WTC11 (cell line): ENCODE data around the gene AQP10. TPM values are rescaled to one million over a fixed set of nuclear protein-coding genes. Genes with fewer than 3 reads are reported as not detected.

Experiments used
- ATAC-seq: fragments of 200-7000 bp; cut with Tn5 transposase; 2 replicates; pipeline ENCODE4 v1.10.0; 2021; ENCODE audit warnings: mild to moderate bottlenecking, moderate library complexity
- CTCF ChIA-PET: fragments of 300-600 bp; sonication (Branson Sonifier 250); formaldehyde crosslinking; loops from one replicate; lab custom pipeline; 2021; ENCODE audit warnings: antibody characterized with exemption; lab: Charles Lee
- POLR2A ChIA-PET: fragments of 350-600 bp; sonication (Branson Sonifier 250); formaldehyde crosslinking; loops from one replicate; lab custom pipeline; 2021; ENCODE audit warnings: antibody characterized with exemption; lab: Charles Lee
- DNase-seq: peaks from one replicate; pipeline ENCODE4 v3.0.0; 2021; ENCODE audit warnings: low spot score
- H3K27ac Mint-ChIP-seq: 2 replicates; pipeline ENCODE4 v1.8.0; 2021; ENCODE audit warnings: mixed read lengths
- H3K27me3 Mint-ChIP-seq: 2 replicates; pipeline ENCODE4 v1.8.0; 2021; ENCODE audit warnings: low read depth, mild to moderate bottlenecking, moderate library complexity, mixed read lengths
- H3K36me3 Mint-ChIP-seq: 2 replicates; pipeline ENCODE4 v1.8.0; 2021; ENCODE audit warnings: mixed read lengths
- H3K4me1 Mint-ChIP-seq: 2 replicates; pipeline ENCODE4 v1.8.0; 2022; ENCODE audit warnings: mixed read lengths
- H3K4me3 Mint-ChIP-seq: 2 replicates; pipeline ENCODE4 v1.8.0; 2021; ENCODE audit warnings: mild to moderate bottlenecking, moderate library complexity, mixed read lengths
- H3K9me3 Mint-ChIP-seq: 2 replicates; pipeline ENCODE4 v1.8.0; 2021; ENCODE audit warnings: mixed read lengths
- ARID4B ChIP-seq: sonication (generic); formaldehyde crosslinking; IDR thresholded peaks from 2 replicates; pipeline ENCODE4 v1.8.0; 2023; ENCODE audit warnings: missing genetic modification reagents, mild to moderate bottlenecking, borderline replicate concordance
- CTCF ChIP-seq: fragments of 200-600 bp; IDR thresholded peaks from 2 replicates; pipeline ENCODE4 v1.8.0; 2022; ENCODE audit warnings: antibody characterized with exemption
- ERG ChIP-seq: fragments of 250-450 bp; sonication (Bioruptor Pico); IDR thresholded peaks from 2 replicates; pipeline ENCODE4 v1.8.0; 2021; ENCODE audit warnings: mild to moderate bottlenecking
- FOXJ3 ChIP-seq: sonication (generic); formaldehyde crosslinking; IDR thresholded peaks from 2 replicates; pipeline ENCODE4 v1.9.0; 2021; ENCODE audit warnings: missing genetic modification reagents, mild to moderate bottlenecking, borderline replicate concordance
- HMGXB4 ChIP-seq: sonication (generic); formaldehyde crosslinking; IDR thresholded peaks from 2 replicates; pipeline ENCODE4 v1.8.1; 2023; ENCODE audit warnings: mild to moderate bottlenecking, moderate library complexity, missing genetic modification reagents
- MAX ChIP-seq: sonication (generic); formaldehyde crosslinking; IDR thresholded peaks from 2 replicates; pipeline ENCODE4 v1.8.0; 2022; ENCODE audit warnings: mild to moderate bottlenecking, missing genetic modification reagents
- USF2 ChIP-seq: sonication (generic); formaldehyde crosslinking; IDR thresholded peaks from 2 replicates; pipeline ENCODE4 v1.8.1; 2023; ENCODE audit warnings: mild to moderate bottlenecking, missing genetic modification reagents, moderate library complexity
- ZNF121 ChIP-seq: sonication (generic); formaldehyde crosslinking; IDR thresholded peaks from 2 replicates; pipeline ENCODE4 v1.8.0; 2023; ENCODE audit warnings: missing genetic modification reagents
- total RNA-seq: library from RNA; stranded (reverse); gene quantifications from 3 replicates; pipeline ENCODE4 v1.2.3, GENCODE V29; 2021

The AQP10 gene
- total RNA-seq, 1 experiment from 2014 or later: not detected

GRCh38 chr1:154324669-154325582, 4.0 kb downstream of the AQP10 start, which contains the start of gene ATP8B2 (continued):
- TF ChIP-seq ARID4B (CRISPR knock-in tag) (peak; percentile 34; the same call in 1 of the 2 replicates), ZNF121 (CRISPR knock-in tag) (0 out of 2 replicates have a peak, but pooled peaks have one; percentile 28)

GRCh38 chr1:154325583-154326545, 5.0 kb downstream of the AQP10 start:
- ChIA-PET CTCF (interaction anchor here (0.6 to 6.1 kb wide), 24 partner anchors 9 to 243 kb away, joined by 3 to 168 read pairs (median 4); no protein-coding TSS in a partner anchor), POLR2A (interaction anchor here (0.6 to 1.1 kb wide), 3 partner anchors 9 to 216 kb away, joined by 3 to 7 read pairs (median 3); no protein-coding TSS in a partner anchor)
- H3K4me3 Mint-ChIP-seq: peak overlapping the region; percentile 93
- no peaks in the 10 kb centered on the region for H3K9me3 Mint-ChIP-seq
- peaks cover 4% of the 10 kb centered on the region; the same call in 1 of the 2 replicates for H3K36me3 Mint-ChIP-seq
- peaks cover 4% of the 10 kb centered on the region for H3K27me3 Mint-ChIP-seq
- peak; percentile 46 for ATAC-seq
- H3K4me1 Mint-ChIP-seq: peaks cover 33% of the 10 kb centered on the region
- DNase-seq: peak; percentile 77
- peak overlapping the region; percentile 92 for H3K27ac Mint-ChIP-seq
- TF ChIP-seq CTCF: peak; percentile 26; the same call in 1 of the 2 replicates
- 0 out of 2 replicates have a peak, but pooled peaks have one; percentile 17 for TF ChIP-seq MAX (CRISPR knock-in tag)
- TF ChIP-seq USF2 (CRISPR knock-in tag): no peak
- TF ChIP-seq HMGXB4 (CRISPR knock-in tag): peak; percentile 71; the same call in 1 of the 2 replicates
- peak; percentile 84 for TF ChIP-seq ZNF121 (CRISPR knock-in tag)
- TF ChIP-seq ERG: no peak
- no peak for TF ChIP-seq FOXJ3 (CRISPR knock-in tag)
